Small intestine (tissue), 7 donors: Measurements from ENCODE around the gene SPOCK1. TPM values are rescaled to one million over a fixed set of nuclear protein-coding genes. Genes with fewer than 3 reads are reported as not detected.

Experiments
- DNase-seq, 2 donors: peaks; one replicate each; pipeline versions ENCODE4 v3.0.0 to v3.0.0-alpha.2; 2013
- FAIRE-seq: peaks from 2 replicates; lab custom pipeline; 2012; peaks lifted over from hg19 to GRCh38; lab: Jason Lieb, UNC
- H3K27ac ChIP-seq, 3 donors: one replicate each; pipeline ENCODE4 v1.5.1; 2013; ENCODE audit warnings: low read length in 2 of 3, mild to moderate bottlenecking in 2 of 3, control low read depth in 1 of 3, inconsistent platforms in 1 of 3, low read depth in 1 of 3, moderate library complexity in 1 of 3
- H3K27me3 ChIP-seq, 3 donors: one replicate each; pipeline ENCODE4 v1.6.1; 2013; ENCODE audit warnings: low read length in 3 of 3, inconsistent platforms in 1 of 3; ENCODE audit not compliant: control insufficient read depth in 3 of 3, insufficient read depth in 3 of 3
- H3K36me3 ChIP-seq, 3 donors: one replicate each; pipeline ENCODE4 v1.6.1; 2013; ENCODE audit warnings: low read length in 3 of 3, inconsistent platforms in 1 of 3, low read depth in 1 of 3, mild to moderate bottlenecking in 1 of 3, moderate library complexity in 1 of 3; ENCODE audit not compliant: control insufficient read depth in 3 of 3, insufficient read depth in 2 of 3
- H3K4me1 ChIP-seq, 3 donors: one replicate each; pipeline ENCODE4 v1.6.1; 2013; ENCODE audit warnings: low read length in 2 of 3, inconsistent platforms in 1 of 3, low read depth in 1 of 3, mild to moderate bottlenecking in 1 of 3, moderate library complexity in 1 of 3; ENCODE audit not compliant: control insufficient read depth in 3 of 3, insufficient read depth in 2 of 3
- H3K4me3 ChIP-seq, 3 donors: one replicate each; pipeline ENCODE4 v1.5.1; 2013; ENCODE audit warnings: low read length in 3 of 3, control low read depth in 1 of 3, inconsistent platforms in 1 of 3, low read depth in 1 of 3, mild to moderate bottlenecking in 1 of 3, moderate library complexity in 1 of 3
- H3K9me3 ChIP-seq, 2 donors: one replicate each; pipeline ENCODE4 v1.6.1; 2013; ENCODE audit warnings: low read depth in 1 of 2, low read length in 1 of 2; ENCODE audit not compliant: control insufficient read depth in 2 of 2, insufficient read depth in 1 of 2
- WGBS, 3 donors: extraction: QIAGEN DNeasy Blood & Tissue Kit; methylation state at CpG; one replicate each; pipeline ENCODE4 v1.1.7; 2013; 5-methylcytosine and 5-hydroxymethylcytosine counted together
- polyA plus RNA-seq, 4 donors: library from polyadenylated mRNA; stranded (reverse) in 3 of 4; unstranded in 1 of 4; fragments of 200-250 nt in 3 of 4; fragments of 120-200 nt in 1 of 4; gene quantifications; one replicate each; pipeline versions ENCODE4 v1.2.1 to v1.2.3, GENCODE V29; 2013
- donor health status: healthy with polysubstance abuse.
- donor health status: control.
- donor health status: control.
- donor health status: Bipolar disorder and iron deficiency.
- donor health status: healthy.

Gene SPOCK1
- polyA plus RNA-seq, 4 donors, result 0.22 to 1.1 (median 0.54) TPM

- no peak for FAIRE-seq
- H3K4me1 ChIP-seq, result no peaks in the 10 kb centered on the region
- no peaks in the 10 kb centered on the region for H3K36me3 ChIP-seq
- DNase-seq, result no peak
- H3K27ac ChIP-seq, result no peak overlapping the region
- WGBS, 3 donors, result 64 to 69% (median 66%) methylated on average over 5 of the region's 5 CpGs
- H3K27me3 ChIP-seq, result peaks cover 0 to 2% (median 0%) of the 10 kb centered on the region in 3 donors
- no peak overlapping the region for H3K4me3 ChIP-seq
- no peaks in the 10 kb centered on the region for H3K9me3 ChIP-seq
These were observed 16.1 kb upstream of the SPOCK1 start for GRCh38 chr5:137515238-137515637.

DNA sequence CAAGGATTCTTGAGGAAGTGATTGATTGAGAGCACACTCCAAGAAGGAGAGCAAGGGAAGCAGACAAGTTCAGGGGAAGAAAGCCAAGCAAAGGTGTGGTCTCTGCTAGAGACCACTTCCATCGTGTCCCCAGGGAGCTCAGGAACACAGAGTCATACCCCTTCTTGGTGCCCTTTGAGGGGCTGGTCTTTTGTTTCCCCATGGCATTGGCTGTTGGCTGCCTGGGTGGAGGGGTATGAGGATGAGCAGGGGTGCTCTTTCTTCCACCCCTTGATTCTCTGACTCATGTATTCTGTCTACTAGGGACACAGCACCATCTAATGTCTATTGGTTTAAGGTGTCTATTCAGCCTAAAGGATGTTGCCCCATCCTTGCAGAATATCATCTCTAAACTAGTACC, 11.5 kb upstream of the SPOCK1 start:
- H3K36me3 ChIP-seq, result no peaks in the 10 kb centered on the region
- DNase-seq (no peak), FAIRE-seq (no peak)
- no peak overlapping the region for H3K4me3 ChIP-seq
- H3K9me3 ChIP-seq, result no peaks in the 10 kb centered on the region
- WGBS, 3 donors, result 55 to 79% (median 73%) methylated on average over 1 of the region's 1 CpG
- H3K27ac ChIP-seq, result no peak overlapping the region
- peaks cover 0 to 5% (median 2%) of the 10 kb centered on the region in 3 donors for H3K27me3 ChIP-seq
- H3K4me1 ChIP-seq, result no peaks in the 10 kb centered on the region

DNA sequence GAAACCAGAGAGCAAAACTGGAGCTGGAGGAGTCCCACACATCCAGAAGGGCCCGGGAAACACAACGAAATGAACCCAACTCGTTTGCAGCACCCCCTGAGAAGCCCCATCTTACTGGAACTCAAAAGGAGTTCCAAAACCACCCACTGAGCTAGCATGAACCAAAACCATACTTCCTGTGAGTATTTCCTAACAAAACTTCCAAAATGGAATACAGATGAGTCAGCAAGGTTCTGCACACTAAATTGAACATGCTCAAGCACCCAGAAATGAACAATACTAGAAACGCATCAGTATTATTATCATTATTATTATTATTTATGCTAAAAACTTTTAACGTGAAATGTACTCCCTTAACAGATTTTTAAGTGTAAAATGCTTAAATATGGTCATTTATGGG, 8.0 kb upstream of the SPOCK1 start:
- H3K27me3 ChIP-seq, result peaks cover 0 to 5% (median 3%) of the 10 kb centered on the region in 3 donors
- H3K9me3 ChIP-seq, result no peaks in the 10 kb centered on the region
- no peak for DNase-seq
- H3K27ac ChIP-seq, result no peak overlapping the region
- H3K4me1 ChIP-seq, result no peaks in the 10 kb centered on the region
- no peak overlapping the region for H3K4me3 ChIP-seq
- 62 to 77% (median 67%) methylated on average over 5 of the region's 5 CpGs for WGBS, 3 donors
- H3K36me3 ChIP-seq, result no peaks in the 10 kb centered on the region
- no peak for FAIRE-seq

GRCh38 chr5:137506296-137506695, 7.2 kb upstream of the SPOCK1 start:
- Histone ChIP-seq H3K9me3 (no peaks in the 10 kb centered on the region), H3K27me3 (peaks cover 0 to 7% (median 4%) of the 10 kb centered on the region in 3 donors), H3K36me3 (no peaks in the 10 kb centered on the region), H3K4me1 (no peaks in the 10 kb centered on the region), H3K4me3 (no peak overlapping the region), H3K27ac (no peak overlapping the region)
- FAIRE-seq, result no peak
- DNase-seq, result no peak
- 73 to 85% (median 78%) methylated on average over 4 of the region's 4 CpGs for WGBS, 3 donors

GRCh38 chr5:137504916-137505315, 5.8 kb upstream of the SPOCK1 start:
- Histone ChIP-seq H3K27ac (no peak overlapping the region), H3K36me3 (no peaks in the 10 kb centered on the region), H3K27me3 (peaks cover 0 to 10% (median 4%) of the 10 kb centered on the region in 3 donors), H3K9me3 (no peaks in the 10 kb centered on the region), H3K4me1 (no peaks in the 10 kb centered on the region), H3K4me3 (no peak overlapping the region)
- FAIRE-seq, result no peak
- DNase-seq, result no peak

DNA sequence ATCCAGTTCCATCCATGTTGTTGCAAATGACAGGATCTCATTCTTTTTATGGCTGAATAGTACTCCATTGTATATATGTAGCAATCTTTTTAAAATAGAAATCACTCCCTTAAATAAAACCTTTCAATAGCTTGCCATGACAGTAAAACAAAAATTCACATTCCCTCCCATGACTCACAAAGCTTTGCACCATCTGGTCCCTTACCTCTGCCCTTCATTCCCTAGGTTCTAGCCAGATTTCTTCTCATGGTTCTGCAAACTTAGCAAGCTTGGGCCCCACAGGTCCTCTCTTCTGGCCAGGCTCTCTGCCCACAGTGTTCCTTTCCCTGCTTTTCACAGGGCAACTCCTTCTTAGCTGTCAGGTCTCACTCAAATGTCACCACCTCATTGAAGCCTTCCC, 4.3 kb upstream of the SPOCK1 start:
- H3K9me3 ChIP-seq, result no peaks in the 10 kb centered on the region
- no peak for FAIRE-seq
- no peaks in the 10 kb centered on the region for H3K4me1 ChIP-seq
- no peak overlapping the region for H3K27ac ChIP-seq
- H3K4me3 ChIP-seq, result no peak overlapping the region
- DNase-seq, result no peak
- H3K36me3 ChIP-seq, result no peaks in the 10 kb centered on the region
- peaks cover 4 to 15% (median 6%) of the 10 kb centered on the region in 3 donors for H3K27me3 ChIP-seq

- WGBS, 3 donors, result 67 to 79% (median 71%) methylated on average over 8 of the region's 8 CpGs
- Histone ChIP-seq H3K4me1 (no peaks in the 10 kb centered on the region), H3K27ac (no peak overlapping the region), H3K4me3 (no peak overlapping the region), H3K27me3 (peaks cover 11 to 22% (median 13%) of the 10 kb centered on the region in 3 donors), H3K36me3 (no peaks in the 10 kb centered on the region), H3K9me3 (no peaks in the 10 kb centered on the region)
- FAIRE-seq, result no peak
- DNase-seq, result no peak
These were observed 3.5 kb upstream of the SPOCK1 start for GRCh38 chr5:137502632-137503031.

DNA sequence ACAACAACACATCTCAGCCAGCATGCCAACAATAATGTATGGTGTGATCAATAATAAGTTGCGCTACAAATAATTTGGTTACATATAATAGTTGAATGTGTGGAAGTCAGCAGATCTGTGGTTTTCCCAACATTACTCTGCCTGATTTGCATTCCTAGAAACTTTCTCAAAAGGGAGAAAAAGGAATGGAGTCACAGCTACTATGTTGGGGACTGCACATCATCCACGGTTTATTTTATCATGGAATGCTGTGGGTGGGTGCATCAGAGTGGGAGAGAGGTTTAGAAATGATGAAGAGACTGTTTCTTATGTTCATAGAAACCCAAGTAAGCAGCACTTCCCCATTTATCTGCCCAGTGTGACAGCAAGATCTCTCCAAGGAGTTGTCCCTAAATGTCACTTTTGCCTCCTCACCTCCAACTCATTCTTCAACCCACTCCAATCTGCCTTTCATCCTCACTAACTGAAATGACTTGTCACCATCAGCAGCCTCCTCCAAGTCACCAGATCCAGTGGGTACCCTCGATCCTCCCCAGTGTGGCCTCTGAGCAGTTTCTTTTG, 2.8 kb upstream of the SPOCK1 start:
- H3K9me3 ChIP-seq, result no peaks in the 10 kb centered on the region
- FAIRE-seq (no peak), DNase-seq (no peak)
- 62 to 81% (median 63%) methylated on average over 3 of the region's 3 CpGs for WGBS, 3 donors
- no peak overlapping the region for H3K27ac ChIP-seq
- no peaks in the 10 kb centered on the region for H3K36me3 ChIP-seq
- no peaks in the 10 kb centered on the region for H3K4me1 ChIP-seq
- peaks cover 14 to 27% (median 17%) of the 10 kb centered on the region in 3 donors for H3K27me3 ChIP-seq
- H3K4me3 ChIP-seq, result no peak overlapping the region

DNA sequence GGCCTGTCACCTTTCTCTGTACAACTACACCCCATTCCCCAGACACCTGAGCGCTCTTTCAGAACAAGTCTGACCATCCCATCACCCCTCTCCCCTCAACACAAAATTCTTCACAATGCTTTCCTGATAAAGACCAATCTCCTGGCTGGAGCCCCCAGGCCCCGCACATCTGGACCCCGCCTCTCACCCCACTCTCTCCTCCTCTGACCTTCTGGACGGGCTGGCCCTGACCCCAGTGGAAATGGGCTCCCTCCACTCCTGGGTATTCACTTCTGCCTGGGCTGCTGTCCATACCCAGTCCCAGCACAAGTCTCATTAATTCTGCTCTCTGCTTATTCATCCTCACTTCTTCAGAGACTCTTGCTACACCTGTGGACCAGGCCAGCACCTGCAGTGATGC, 2.1 kb upstream of the SPOCK1 start:
- FAIRE-seq (no peak), DNase-seq (no peak)
- H3K9me3 ChIP-seq, result no peaks in the 10 kb centered on the region
- WGBS, 3 donors, result 56 to 70% (median 67%) methylated on average over 4 of the region's 4 CpGs
- no peaks in the 10 kb centered on the region for H3K4me1 ChIP-seq
- no peak overlapping the region for H3K4me3 ChIP-seq
- H3K27me3 ChIP-seq, result peaks cover 14 to 29% (median 18%) of the 10 kb centered on the region in 3 donors
- no peaks in the 10 kb centered on the region for H3K36me3 ChIP-seq
- no peak overlapping the region for H3K27ac ChIP-seq
